Endothelial cell of hepatic sinusoid (primary cell): ENCODE measurements around the gene UGT2B17.

Experiments used
- in situ Hi-C: cut with HindIII; loops from 2 replicates; pipeline ENCODE4 v1.10.0; 2017; ENCODE audit warnings: low sequenced_read_pairs

Gene UGT2B17

DNA sequence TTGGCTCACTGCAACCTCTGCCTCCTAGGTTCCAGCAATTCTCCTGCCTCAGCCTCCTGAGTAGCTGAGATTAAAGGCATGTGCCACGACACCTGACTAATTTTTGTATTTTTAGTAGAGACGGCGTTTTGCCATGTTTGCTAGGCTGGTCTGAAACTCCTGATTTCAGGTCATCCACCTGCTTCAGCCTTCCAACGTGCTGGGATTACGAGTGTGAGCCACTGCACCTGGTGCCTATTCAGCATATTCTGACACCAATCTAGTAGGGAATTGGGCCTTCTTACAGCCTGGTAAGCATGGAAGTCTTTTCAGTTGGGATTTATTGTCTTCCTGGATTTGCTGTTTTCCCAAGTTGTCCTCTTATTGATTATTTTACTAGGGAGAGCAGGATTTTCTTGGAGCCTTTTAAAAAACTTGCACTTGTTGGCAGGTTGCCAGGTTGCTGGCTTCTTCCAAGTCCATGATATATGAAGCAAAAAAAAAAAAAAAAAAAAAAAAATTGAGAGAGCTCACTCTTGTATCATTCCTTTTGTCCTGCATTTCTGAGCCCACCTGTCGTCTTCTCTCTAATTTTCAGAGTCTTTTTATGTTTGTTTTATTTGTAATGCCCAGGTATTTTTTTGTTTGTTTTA lies 85.2 kb downstream of the UGT2B17 start:
- in situ Hi-C loops: loop anchor here (25.0 kb wide), 1 partner anchor 671 kb away; no protein-coding TSS in a partner anchor

DNA sequence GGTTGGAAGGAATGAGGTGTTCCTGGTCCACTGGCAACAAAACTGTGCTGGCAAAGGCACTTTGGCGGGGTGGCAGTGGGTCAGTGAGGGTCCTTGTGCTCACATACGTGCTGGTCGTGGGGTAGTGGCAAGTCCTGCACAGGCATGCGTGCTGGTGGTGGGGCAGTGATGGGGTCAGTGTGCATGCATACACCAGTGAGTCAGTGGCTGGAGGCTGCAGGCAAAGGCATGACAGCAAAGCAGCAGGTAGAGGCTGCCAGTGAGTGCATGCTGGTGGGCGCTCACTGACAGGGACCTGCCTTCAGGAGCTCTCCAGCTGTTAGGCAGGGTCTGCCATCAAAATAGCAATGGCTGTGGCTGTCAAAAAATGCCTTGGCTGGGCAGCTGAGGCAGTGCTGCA lies 86.8 kb downstream of the UGT2B17 start:
- in situ Hi-C loops: loop anchor here (25.0 kb wide), 1 partner anchor 673 kb away; no protein-coding TSS in a partner anchor
